Smooth muscle cell of the brain vasculature (primary cell): ENCODE measurements around the gene SLC17A6.

ENCODE experiments used
- DNase-seq: peaks from one replicate; pipeline ENCODE4 v3.0.0-alpha.2; 2012; ENCODE audit warnings: low read depth, low spot score

SLC17A6 gene

GRCh38 chr11:22389526-22390282, 51.5 kb downstream of the SLC17A6 start:
- no peak for DNase-seq

- no peak for DNase-seq
These were observed 52.1 kb downstream of the SLC17A6 start for GRCh38 chr11:22390283-22390655.

GRCh38 chr11:22392561-22392960, 54.4 kb downstream of the SLC17A6 start:
- no peak for DNase-seq

- no peak for DNase-seq
These were observed 67.2 kb downstream of the SLC17A6 start for GRCh38 chr11:22405377-22405776.

- no peak for DNase-seq
These were observed 69.1 kb downstream of the SLC17A6 start for GRCh38 chr11:22407267-22407666.

- DNase-seq, result no peak
These were observed 69.7 kb downstream of the SLC17A6 start for GRCh38 chr11:22407921-22408320.

- DNase-seq, result no peak
These were observed 77.3 kb downstream of the SLC17A6 start for GRCh38 chr11:22415476-22415875.

GRCh38 chr11:22416462-22416861, 78.3 kb downstream of the SLC17A6 start:
- no peak for DNase-seq

- DNase-seq, result no peak
These were observed 88.7 kb downstream of the SLC17A6 start for GRCh38 chr11:22426915-22427314.
